ENCODE measurements around the gene PITPNM3.

- TF ChIP-seq CTCF (IDR thresholded peaks at IDR 0.05), result no peak
- no peak for TF ChIP-seq POLR2A (IDR thresholded peaks at IDR 0.05)
Measured at GRCh38 chr17:6523330-6523729, 33.0 kb downstream of the PITPNM3 start.

Measured in heart left ventricle (tissue), 13 donors.